ENCODE results near the gene LBH. TPM values are rescaled to one million over a fixed set of nuclear protein-coding genes. Genes with fewer than 3 reads are reported as not detected.

Gene LBH
- total RNA-seq, result 19.8 TPM

GRCh38 chr2:30231212-30231995 is at the start of gene LBH:
Gene LBH, plus strand, starts transcription at chr2:30231534. Its CDS starts 205 bp downstream, at chr2:30231739.
- DNase-seq (ENCODE audit: low spot score), result peak; percentile 89
- intact Hi-C loops (cut with DNase I), result no loop called here
- peak; percentile 90 for ATAC-seq

GRCh38 chr2:30184035-30184434 is 47.3 kb upstream of the LBH start:
- intact Hi-C loops (cut with DNase I), result no loop called here
- ATAC-seq (no peak), DNase-seq (ENCODE audit: low spot score) (no peak)

GRCh38 chr2:30185178-30185577 is 46.2 kb upstream of the LBH start:
- ATAC-seq (no peak), DNase-seq (ENCODE audit: low spot score) (no peak)
- intact Hi-C loops (cut with DNase I), result no loop called here

GRCh38 chr2:30188292-30188691 is 43.0 kb upstream of the LBH start:
- intact Hi-C loops (cut with DNase I), result no loop called here
- no peak for ATAC-seq
- DNase-seq (ENCODE audit: low spot score), result no peak

GRCh38 chr2:30190637-30191036 is 40.7 kb upstream of the LBH start:
- DNase-seq (ENCODE audit: low spot score), result no peak
- no peak for ATAC-seq
- intact Hi-C loops (cut with DNase I), result no loop called here

GRCh38 chr2:30191107-30191506 is 40.2 kb upstream of the LBH start:
- no peak for ATAC-seq
- DNase-seq (ENCODE audit: low spot score), result no peak
- intact Hi-C loops (cut with DNase I), result no loop called here

GRCh38 chr2:30191819-30192271 is 39.5 kb upstream of the LBH start:
- DNase-seq (ENCODE audit: low spot score), result no peak
- ATAC-seq, result no peak
- intact Hi-C loops (cut with DNase I), result no loop called here

- intact Hi-C loops (cut with DNase I), result no loop called here
- no peak for ATAC-seq
- DNase-seq (ENCODE audit: low spot score), result no peak
Measured at GRCh38 chr2:30192314-30192713, 39.0 kb upstream of the LBH start.

GRCh38 chr2:30193104-30193681 is 38.1 kb upstream of the LBH start:
- DNase-seq (ENCODE audit: low spot score), result no peak
- ATAC-seq, result no peak
- intact Hi-C loops (cut with DNase I), result no loop called here

- ATAC-seq (no peak), DNase-seq (ENCODE audit: low spot score) (no peak)
- intact Hi-C loops (cut with DNase I), result no loop called here
Measured at GRCh38 chr2:30194421-30194820, 36.9 kb upstream of the LBH start.

- intact Hi-C loops (cut with DNase I), result no loop called here
- ATAC-seq, result no peak
- no peak for DNase-seq (ENCODE audit: low spot score)
Measured at GRCh38 chr2:30195016-30195415, 36.3 kb upstream of the LBH start.

GRCh38 chr2:30197570-30198192 is 33.7 kb upstream of the LBH start:
- ATAC-seq, result no peak
- intact Hi-C loops (cut with DNase I), result no loop called here
- DNase-seq (ENCODE audit: low spot score), result no peak

- no peak for DNase-seq (ENCODE audit: low spot score)
- peak; percentile 94 for ATAC-seq
- intact Hi-C loops (cut with DNase I), result no loop called here
Measured at GRCh38 chr2:30201990-30202389, 29.3 kb upstream of the LBH start.

GRCh38 chr2:30203156-30203555 is 28.2 kb upstream of the LBH start:
- intact Hi-C loops (cut with DNase I), result no loop called here
- no peak for ATAC-seq
- DNase-seq (ENCODE audit: low spot score), result no peak

GRCh38 chr2:30204281-30204680 is 27.1 kb upstream of the LBH start:
- intact Hi-C loops (cut with DNase I), result no loop called here
- no peak for ATAC-seq

GRCh38 chr2:30205456-30205855 is 25.9 kb upstream of the LBH start:
- DNase-seq (ENCODE audit: low spot score) (no peak), ATAC-seq (no peak)
- intact Hi-C loops (cut with DNase I), result loop anchor here (5.0 kb wide), 1 partner anchor 502 kb away; no protein-coding TSS in a partner anchor

More at GRCh38 chr2:30204281-30204680, 27.1 kb upstream of the LBH start:
- no peak for DNase-seq (ENCODE audit: low spot score)

- DNase-seq (ENCODE audit: low spot score), result no peak
- ATAC-seq, result no peak
- intact Hi-C loops (cut with DNase I), result loop anchor here (5.0 kb wide), 1 partner anchor 501 kb away; no protein-coding TSS in a partner anchor
Measured at GRCh38 chr2:30206461-30207430, 24.6 kb upstream of the LBH start.

GRCh38 chr2:30208453-30208852 is 22.9 kb upstream of the LBH start:
- ATAC-seq, result peak; percentile 94
- intact Hi-C loops (cut with DNase I), result loop anchor here (5.0 kb wide), 1 partner anchor 499 kb away; no protein-coding TSS in a partner anchor
- peak; percentile 77 for DNase-seq (ENCODE audit: low spot score)

GRCh38 chr2:30209227-30209626 is 22.1 kb upstream of the LBH start:
- ATAC-seq (no peak), DNase-seq (ENCODE audit: low spot score) (no peak)
- intact Hi-C loops (cut with DNase I), result loop anchor here (5.0 kb wide), 1 partner anchor 498 kb away; no protein-coding TSS in a partner anchor
